ENCODE measurements around the gene PLEKHA7.

GRCh38 chr11:16976379-16976778 is 37.8 kb downstream of the PLEKHA7 start:
- TF ChIP-seq ZNF274 (CRISPR knock-in tag; IDR thresholded peaks at IDR 0.05), result no peak
- no peak for TF ChIP-seq TOPORS (CRISPR knock-in tag; IDR thresholded peaks at IDR 0.05)
- TF ChIP-seq, protein P1, sequence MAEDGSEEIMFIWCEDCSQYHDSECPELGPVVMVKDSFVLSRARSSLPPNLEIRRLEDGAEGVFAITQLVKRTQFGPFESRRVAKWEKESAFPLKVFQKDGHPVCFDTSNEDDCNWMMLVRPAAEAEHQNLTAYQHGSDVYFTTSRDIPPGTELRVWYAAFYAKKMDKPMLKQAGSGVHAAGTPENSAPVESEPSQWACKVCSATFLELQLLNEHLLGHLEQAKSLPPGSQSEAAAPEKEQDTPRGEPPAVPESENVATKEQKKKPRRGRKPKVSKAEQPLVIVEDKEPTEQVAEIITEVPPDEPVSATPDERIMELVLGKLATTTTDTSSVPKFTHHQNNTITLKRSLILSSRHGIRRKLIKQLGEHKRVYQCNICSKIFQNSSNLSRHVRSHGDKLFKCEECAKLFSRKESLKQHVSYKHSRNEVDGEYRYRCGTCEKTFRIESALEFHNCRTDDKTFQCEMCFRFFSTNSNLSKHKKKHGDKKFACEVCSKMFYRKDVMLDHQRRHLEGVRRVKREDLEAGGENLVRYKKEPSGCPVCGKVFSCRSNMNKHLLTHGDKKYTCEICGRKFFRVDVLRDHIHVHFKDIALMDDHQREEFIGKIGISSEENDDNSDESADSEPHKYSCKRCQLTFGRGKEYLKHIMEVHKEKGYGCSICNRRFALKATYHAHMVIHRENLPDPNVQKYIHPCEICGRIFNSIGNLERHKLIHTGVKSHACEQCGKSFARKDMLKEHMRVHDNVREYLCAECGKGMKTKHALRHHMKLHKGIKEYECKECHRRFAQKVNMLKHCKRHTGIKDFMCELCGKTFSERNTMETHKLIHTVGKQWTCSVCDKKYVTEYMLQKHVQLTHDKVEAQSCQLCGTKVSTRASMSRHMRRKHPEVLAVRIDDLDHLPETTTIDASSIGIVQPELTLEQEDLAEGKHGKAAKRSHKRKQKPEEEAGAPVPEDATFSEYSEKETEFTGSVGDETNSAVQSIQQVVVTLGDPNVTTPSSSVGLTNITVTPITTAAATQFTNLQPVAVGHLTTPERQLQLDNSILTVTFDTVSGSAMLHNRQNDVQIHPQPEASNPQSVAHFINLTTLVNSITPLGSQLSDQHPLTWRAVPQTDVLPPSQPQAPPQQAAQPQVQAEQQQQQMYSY (CRISPR knock-in tag; IDR thresholded peaks at IDR 0.05), result no peak
- TF ChIP-seq ZFX (CRISPR knock-in tag; IDR thresholded peaks at IDR 0.05; ENCODE audit: low read depth), result no peak
- no peak for TF ChIP-seq KLF12 (CRISPR knock-in tag; IDR thresholded peaks at IDR 0.05; ENCODE audit: borderline replicate concordance)
- TF ChIP-seq ZC3H4 (CRISPR knock-in tag; IDR thresholded peaks at IDR 0.05; ENCODE audit: borderline replicate concordance), result no peak
- TF ChIP-seq TCF7 (IDR thresholded peaks at IDR 0.05; ENCODE audit: low read depth), result no peak
- no peak for TF ChIP-seq CTCF (CRISPR knock-in tag; IDR thresholded peaks at IDR 0.05)
